Nephron progenitor cell (in vitro differentiated cells): Measurements from ENCODE around the gene BRAT1.

ENCODE experiments used
- DNase-seq: peaks from one replicate; pipeline ENCODE4 v3.0.0; 2021
- H3K27ac Mint-ChIP-seq: 2 replicates; pipeline ENCODE4 v1.8.0; 2021; ENCODE audit warnings: mild to moderate bottlenecking, moderate library complexity, mixed read lengths
- H3K27me3 Mint-ChIP-seq: 2 replicates; pipeline ENCODE4 v1.8.0; 2021; ENCODE audit warnings: mild to moderate bottlenecking, low read depth, mixed read lengths; ENCODE audit not compliant: poor library complexity
- H3K36me3 Mint-ChIP-seq: 2 replicates; pipeline ENCODE4 v1.8.0; 2021; ENCODE audit warnings: low read depth, mixed read lengths
- H3K4me1 Mint-ChIP-seq: 2 replicates; pipeline ENCODE4 v1.8.0; 2021; ENCODE audit warnings: mixed read lengths
- H3K4me3 Mint-ChIP-seq: 2 replicates; pipeline ENCODE4 v1.8.0; 2021; ENCODE audit warnings: mild to moderate bottlenecking, moderate library complexity, mixed read lengths
- H3K9me3 Mint-ChIP-seq: 2 replicates; pipeline ENCODE4 v1.8.0; 2021; ENCODE audit warnings: mild to moderate bottlenecking, moderate library complexity, mixed read lengths
- TF ChIP-seq, protein P1 (sequence below): fragments of 200-600 bp; sonication (generic); IDR thresholded peaks from 2 replicates; pipeline ENCODE4 v1.5.0; 2021; ENCODE audit warnings: antibody characterized with exemption

BRAT1 gene

DNA sequence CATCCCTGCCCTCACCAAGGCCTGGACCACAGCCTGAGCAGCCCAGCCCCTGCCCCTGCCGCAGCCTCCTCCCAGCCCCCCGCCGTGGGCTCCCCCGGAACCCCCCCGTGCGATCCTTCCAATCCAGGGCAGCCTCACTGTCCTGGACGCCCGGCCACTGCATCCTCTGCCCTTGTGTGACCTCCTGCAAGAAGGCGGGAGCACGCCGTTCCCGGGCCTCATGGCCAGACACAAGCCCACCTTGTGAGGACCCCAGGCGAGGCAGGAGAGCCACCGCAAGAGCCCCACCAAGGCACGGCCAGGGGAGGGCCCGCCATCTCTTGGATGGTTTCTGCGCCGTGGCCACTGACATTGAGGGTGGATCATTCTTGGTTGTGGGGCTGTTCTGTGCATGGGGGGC is 43.6 kb downstream of the BRAT1 start:
- H3K27me3 Mint-ChIP-seq: peaks cover 5% of the 10 kb centered on the region
- TF ChIP-seq, protein P1, sequence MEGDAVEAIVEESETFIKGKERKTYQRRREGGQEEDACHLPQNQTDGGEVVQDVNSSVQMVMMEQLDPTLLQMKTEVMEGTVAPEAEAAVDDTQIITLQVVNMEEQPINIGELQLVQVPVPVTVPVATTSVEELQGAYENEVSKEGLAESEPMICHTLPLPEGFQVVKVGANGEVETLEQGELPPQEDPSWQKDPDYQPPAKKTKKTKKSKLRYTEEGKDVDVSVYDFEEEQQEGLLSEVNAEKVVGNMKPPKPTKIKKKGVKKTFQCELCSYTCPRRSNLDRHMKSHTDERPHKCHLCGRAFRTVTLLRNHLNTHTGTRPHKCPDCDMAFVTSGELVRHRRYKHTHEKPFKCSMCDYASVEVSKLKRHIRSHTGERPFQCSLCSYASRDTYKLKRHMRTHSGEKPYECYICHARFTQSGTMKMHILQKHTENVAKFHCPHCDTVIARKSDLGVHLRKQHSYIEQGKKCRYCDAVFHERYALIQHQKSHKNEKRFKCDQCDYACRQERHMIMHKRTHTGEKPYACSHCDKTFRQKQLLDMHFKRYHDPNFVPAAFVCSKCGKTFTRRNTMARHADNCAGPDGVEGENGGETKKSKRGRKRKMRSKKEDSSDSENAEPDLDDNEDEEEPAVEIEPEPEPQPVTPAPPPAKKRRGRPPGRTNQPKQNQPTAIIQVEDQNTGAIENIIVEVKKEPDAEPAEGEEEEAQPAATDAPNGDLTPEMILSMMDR: no peak
- no peak overlapping the region for H3K27ac Mint-ChIP-seq
- DNase-seq: no peak
- H3K9me3 Mint-ChIP-seq: no peaks in the 10 kb centered on the region
- peaks cover 59% of the 10 kb centered on the region for H3K4me1 Mint-ChIP-seq
- no peaks in the 10 kb centered on the region for H3K36me3 Mint-ChIP-seq
- no peak overlapping the region for H3K4me3 Mint-ChIP-seq

DNA sequence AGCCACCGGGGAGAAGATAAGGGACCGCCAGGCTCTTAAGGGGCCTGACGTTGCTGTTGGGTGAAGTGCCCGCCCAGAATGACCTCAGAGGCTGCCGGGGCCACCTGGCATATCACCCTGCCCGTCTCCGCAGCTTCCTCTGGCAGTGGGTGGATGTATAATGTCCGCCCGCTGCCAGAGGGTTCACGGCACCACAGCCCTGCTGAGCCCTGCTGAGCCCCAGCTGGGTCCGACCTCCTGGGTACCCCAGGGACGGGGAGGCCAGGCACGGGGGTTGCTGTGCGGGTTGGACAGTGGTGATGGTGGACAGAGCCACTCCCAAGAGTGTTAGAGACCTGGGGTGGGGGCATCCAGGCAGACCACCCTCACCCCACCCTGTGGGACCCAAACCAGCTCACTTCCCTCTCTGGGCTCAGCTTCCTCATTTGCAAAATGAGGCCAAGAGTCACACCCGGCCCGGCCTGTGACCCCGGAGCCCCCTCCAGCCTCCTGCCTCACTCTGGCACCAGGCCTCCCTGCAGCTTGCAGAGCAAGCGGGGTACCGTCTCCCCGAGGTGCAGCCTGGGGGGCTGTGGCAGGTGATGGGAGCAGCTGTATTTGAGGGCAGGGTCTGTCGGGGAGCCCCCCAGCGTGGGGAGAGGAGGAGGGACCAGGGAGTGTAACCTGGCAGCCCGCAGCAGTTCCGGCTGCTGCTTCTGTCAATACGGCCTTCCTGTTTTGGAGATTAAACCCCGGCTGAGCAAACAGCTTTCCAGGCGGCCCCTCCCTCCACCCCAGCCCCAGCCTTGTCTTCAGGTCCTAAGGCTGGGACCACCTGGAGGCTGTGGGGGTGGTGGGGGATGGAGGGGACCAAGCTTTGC is 44.2 kb downstream of the BRAT1 start:
- H3K36me3 Mint-ChIP-seq: no peaks in the 10 kb centered on the region
- no peak for DNase-seq
- peaks cover 60% of the 10 kb centered on the region for H3K4me1 Mint-ChIP-seq
- no peaks in the 10 kb centered on the region for H3K9me3 Mint-ChIP-seq
- no peak overlapping the region for H3K27ac Mint-ChIP-seq
- H3K4me3 Mint-ChIP-seq: no peak overlapping the region
- TF ChIP-seq, protein P1: no peak
- H3K27me3 Mint-ChIP-seq: peaks cover 1% of the 10 kb centered on the region

- no peaks in the 10 kb centered on the region for H3K9me3 Mint-ChIP-seq
- DNase-seq: no peak
- no peak overlapping the region for H3K4me3 Mint-ChIP-seq
- H3K27ac Mint-ChIP-seq: no peak overlapping the region
- H3K36me3 Mint-ChIP-seq: no peaks in the 10 kb centered on the region
- H3K4me1 Mint-ChIP-seq: peaks cover 60% of the 10 kb centered on the region
- TF ChIP-seq, protein P1: no peak
- H3K27me3 Mint-ChIP-seq: no peaks in the 10 kb centered on the region
Observed at GRCh38 chr7:2510130-2510776, 45.1 kb downstream of the BRAT1 start.

- TF ChIP-seq, protein P1: no peak
- DNase-seq: no peak
- Mint-ChIP-seq H3K4me3 (no peak overlapping the region), H3K36me3 (no peaks in the 10 kb centered on the region), H3K4me1 (peaks cover 60% of the 10 kb centered on the region), H3K27ac (peak overlapping the region; percentile 74), H3K9me3 (no peaks in the 10 kb centered on the region), H3K27me3 (no peaks in the 10 kb centered on the region)
Observed at GRCh38 chr7:2509298-2509906, 45.9 kb downstream of the BRAT1 start.

DNA sequence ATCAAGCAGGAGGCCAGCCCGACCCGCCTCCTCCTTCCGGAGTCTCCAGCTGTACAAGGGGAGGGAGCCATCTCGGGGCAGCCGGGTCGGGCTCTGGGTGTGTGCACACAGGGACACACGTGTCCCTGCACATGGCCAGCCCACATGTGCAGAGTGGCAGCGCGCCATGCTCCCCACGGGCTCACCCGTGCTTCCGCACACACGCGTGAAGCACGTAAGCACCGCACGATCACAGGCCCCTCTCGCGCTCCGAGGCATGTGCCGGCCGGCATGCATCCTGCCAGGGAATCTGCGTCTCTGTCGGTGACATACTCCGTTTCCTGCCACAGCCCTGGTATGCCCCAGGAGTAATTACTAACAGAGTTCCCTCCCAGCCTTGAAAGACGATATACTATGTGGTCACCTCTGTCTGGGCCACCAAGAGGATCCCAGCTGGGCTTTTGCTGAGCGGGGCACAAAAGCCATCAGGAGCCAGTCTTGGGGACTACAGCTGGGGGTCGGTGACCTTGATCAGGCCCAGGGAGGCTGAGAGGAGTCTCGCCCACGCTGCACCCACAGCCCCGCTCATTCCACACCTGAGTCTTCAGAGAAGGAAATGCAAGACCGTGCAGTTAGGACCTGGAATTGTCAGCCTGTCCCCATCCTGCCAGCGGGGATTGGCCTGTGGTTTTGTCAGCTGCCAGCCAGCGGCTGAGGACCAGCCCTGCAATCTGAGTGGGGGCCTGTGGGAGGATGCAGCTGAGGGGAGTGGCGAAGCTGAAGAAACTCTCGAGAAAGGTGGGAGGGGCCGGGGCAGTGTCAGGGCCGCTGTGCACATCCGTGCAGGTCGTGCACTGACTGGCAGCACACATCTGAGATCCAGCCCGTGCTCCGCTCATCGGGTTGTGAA is 46.8 kb downstream of the BRAT1 start:
- Mint-ChIP-seq H3K27me3 (no peaks in the 10 kb centered on the region), H3K4me1 (peaks cover 59% of the 10 kb centered on the region), H3K4me3 (peak overlapping the region; percentile 54), H3K27ac (peak overlapping the region; percentile 92), H3K36me3 (no peaks in the 10 kb centered on the region), H3K9me3 (no peaks in the 10 kb centered on the region)
- DNase-seq: peak; percentile 71
- TF ChIP-seq, protein P1: no peak
